CD4-positive, CD25-positive, alpha-beta regulatory T cell (primary cell): ENCODE measurements around the gene C1orf210. TPM values are rescaled to one million over a fixed set of nuclear protein-coding genes. Genes with fewer than 3 reads are reported as not detected.
A peak's percentile ranks its signal among the peaks of the same experiment; 100 is the strongest.

Source experiments
- ATAC-seq, 2 donors: fragments of 150-1000 bp; cut with Tn5 transposase; one replicate each; pipeline ENCODE4 v1.10.0; 2021; ENCODE audit warnings: low read depth in 2 of 2, moderate number of reproducible peaks in 2 of 2, moderate library complexity in 1 of 2
- DNase-seq, 3 donors: peaks; one replicate each; pipeline versions ENCODE4 v3.0.0 to v3.0.0-alpha.2; 2012 to 2022; ENCODE audit warnings: mixed read lengths in 1 of 3
- H3K27ac ChIP-seq: one replicate; pipeline ENCODE4 v1.7.0; 2013; ENCODE audit warnings: mild to moderate bottlenecking, low read length; ENCODE audit not compliant: insufficient read depth, poor library complexity, severe bottlenecking
- H3K27me3 ChIP-seq: one replicate; pipeline ENCODE4 v1.7.0; 2013; ENCODE audit warnings: low read length; ENCODE audit not compliant: control insufficient read depth, insufficient read depth
- H3K36me3 ChIP-seq: one replicate; pipeline ENCODE4 v1.7.0; 2013; ENCODE audit warnings: mild to moderate bottlenecking, low read length, moderate library complexity; ENCODE audit not compliant: control insufficient read depth, insufficient read depth
- H3K4me1 ChIP-seq: 2 replicates; pipeline ENCODE4 v1.7.0; 2013; ENCODE audit warnings: mild to moderate bottlenecking, low read length; ENCODE audit not compliant: insufficient read depth, control insufficient read depth, poor library complexity, severe bottlenecking
- H3K4me3 ChIP-seq: one replicate; pipeline ENCODE4 v1.7.0; 2013; ENCODE audit warnings: low read depth, mild to moderate bottlenecking, low read length, moderate library complexity
- H3K9me3 ChIP-seq, 2 experiments: 1 replicate in 1 of 2; 2 replicates in 1 of 2; pipeline ENCODE4 v1.7.0; 2013; ENCODE audit warnings: low read length in 2 of 2, mild to moderate bottlenecking in 1 of 2, moderate library complexity in 1 of 2; ENCODE audit not compliant: control insufficient read depth in 2 of 2
- H3K27ac Mint-ChIP-seq, 3 donors: one replicate each; pipeline ENCODE4 v1.8.0; 2020 to 2022; ENCODE audit warnings: mild to moderate bottlenecking in 3 of 3, mixed read lengths in 3 of 3, moderate library complexity in 2 of 3
- H3K27me3 Mint-ChIP-seq: one replicate; pipeline ENCODE4 v1.8.0; 2022; ENCODE audit warnings: mild to moderate bottlenecking, mixed read lengths
- H3K36me3 Mint-ChIP-seq: one replicate; pipeline ENCODE4 v1.8.0; 2020; ENCODE audit warnings: mixed read lengths
- H3K4me1 Mint-ChIP-seq, 4 donors: one replicate each; pipeline ENCODE4 v1.8.0; 2020 to 2022; ENCODE audit warnings: mixed read lengths in 4 of 4, mild to moderate bottlenecking in 1 of 4
- H3K4me3 Mint-ChIP-seq, 4 donors: one replicate each; pipeline ENCODE4 v1.8.0; 2020 to 2022; ENCODE audit warnings: mild to moderate bottlenecking in 4 of 4, mixed read lengths in 4 of 4, moderate library complexity in 3 of 4
- H3K9me3 Mint-ChIP-seq, 7 donors: one replicate each; pipeline ENCODE4 v1.8.0; 2020 to 2022; ENCODE audit warnings: mixed read lengths in 7 of 7, mild to moderate bottlenecking in 3 of 7, moderate library complexity in 2 of 7
- polyA plus RNA-seq, 4 donors: library from polyadenylated mRNA; unstranded; fragments of 300-500 nt; fragmentation: Illumina TruSeq; gene quantifications; one replicate each; pipeline ENCODE4 v1.2.3, GENCODE V29; 2021
- total RNA-seq: library from RNA; stranded (reverse); gene quantifications from one replicate; pipeline ENCODE4 v1.2.3, GENCODE V29; 2022

Gene C1orf210
- total and polyA plus RNA-seq, 5 donors from 2014 or later: not detected

DNA sequence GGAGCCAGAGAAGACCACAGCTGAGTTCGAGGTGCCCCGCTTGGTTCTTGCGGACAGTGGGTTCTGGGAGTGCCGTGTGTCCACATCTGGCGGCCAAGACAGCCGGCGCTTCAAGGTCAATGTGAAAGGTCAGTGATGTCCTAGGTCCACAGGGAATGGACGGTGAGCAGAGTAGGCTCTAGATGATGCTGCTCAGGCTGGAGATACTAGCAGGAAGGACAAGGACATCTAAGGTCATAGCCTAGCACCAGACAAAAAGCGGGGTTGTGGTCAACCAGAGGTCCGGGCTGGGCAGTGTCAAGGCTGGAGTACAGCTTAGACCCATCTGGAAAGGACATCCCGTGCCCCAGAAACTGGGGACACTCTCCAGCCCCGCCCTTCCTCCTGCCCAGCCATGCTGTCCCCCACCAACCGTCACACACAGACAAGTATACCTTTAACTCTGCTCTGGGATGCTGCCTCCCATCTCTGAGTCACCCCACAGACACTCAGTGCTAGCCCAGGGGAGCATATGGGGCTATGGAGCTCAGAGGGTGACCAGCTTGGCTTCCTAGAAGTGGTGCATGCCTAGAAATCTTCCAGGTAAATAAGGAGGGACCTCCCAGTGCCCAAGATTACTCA, 24.1 kb upstream of the C1orf210 start:
- Mint-ChIP-seq H3K27ac (peak overlapping the region in 1 of 3 donors; percentile 39), H3K27me3 (peaks cover 4% of the 10 kb centered on the region), H3K36me3 (no peaks in the 10 kb centered on the region), H3K9me3 (peaks cover 0 to 2% (median 0%) of the 10 kb centered on the region in 7 donors), H3K4me1 (no peaks in the 10 kb centered on the region), H3K4me3 (no peak overlapping the region)
- no peaks in the 10 kb centered on the region for H3K9me3 ChIP-seq
- DNase-seq (no peak), ATAC-seq (no peak)
- no peak overlapping the region for H3K27ac ChIP-seq
- no peaks in the 10 kb centered on the region for H3K27me3 ChIP-seq
- no peak overlapping the region for H3K4me3 ChIP-seq
- H3K36me3 ChIP-seq: no peaks in the 10 kb centered on the region
- H3K4me1 ChIP-seq: no peaks in the 10 kb centered on the region

DNA sequence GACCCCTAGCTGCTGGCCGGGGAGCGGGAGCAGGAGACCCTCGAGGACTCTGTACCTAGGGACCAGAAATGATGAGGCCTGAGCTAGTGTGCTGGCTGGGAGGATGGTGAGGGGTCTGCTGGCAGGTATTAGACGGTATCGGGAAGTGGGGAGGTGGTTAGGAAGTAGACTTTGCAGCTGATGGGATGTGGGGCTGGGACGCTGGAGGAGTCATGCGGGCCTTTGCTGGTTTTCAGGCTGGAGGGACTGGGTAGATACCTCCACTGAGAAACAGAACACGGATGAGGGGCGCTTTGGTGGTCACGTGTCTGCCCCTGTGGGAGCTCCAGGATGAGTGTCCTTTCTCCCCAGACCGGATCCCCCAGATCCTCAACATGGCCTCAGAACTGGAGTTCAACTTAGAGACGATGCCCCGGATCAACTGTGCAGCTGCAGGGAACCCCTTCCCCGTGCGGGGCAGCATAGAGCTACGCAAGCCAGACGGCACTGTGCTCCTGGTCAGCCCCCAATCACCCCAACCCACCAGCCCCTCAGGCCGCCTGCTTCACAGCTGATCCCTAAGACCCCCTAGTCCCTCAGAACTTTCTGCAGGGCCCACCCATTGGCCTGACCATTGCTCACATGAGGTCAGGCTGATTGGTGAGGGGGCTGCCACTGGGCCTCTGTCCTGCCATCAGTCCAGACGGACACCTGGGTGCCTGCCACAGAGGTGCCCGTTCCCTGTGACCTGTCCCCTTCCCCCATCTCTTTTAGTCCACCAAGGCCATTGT, 23.4 kb upstream of the C1orf210 start:
- Histone ChIP-seq H3K27me3 (no peaks in the 10 kb centered on the region), H3K4me1 (no peaks in the 10 kb centered on the region), H3K9me3 (no peaks in the 10 kb centered on the region), H3K36me3 (no peaks in the 10 kb centered on the region), H3K4me3 (no peak overlapping the region), H3K27ac (no peak overlapping the region)
- Mint-ChIP-seq H3K27ac (no peak overlapping the region), H3K4me3 (peak overlapping the region in 1 of 4 donors; percentile 31), H3K36me3 (no peaks in the 10 kb centered on the region), H3K9me3 (peaks cover 0 to 2% (median 0%) of the 10 kb centered on the region in 7 donors), H3K4me1 (peaks cover 0 to 4% (median 0%) of the 10 kb centered on the region in 4 donors), H3K27me3 (peaks cover 8% of the 10 kb centered on the region)
- no peak for DNase-seq
- ATAC-seq: no peak

DNA sequence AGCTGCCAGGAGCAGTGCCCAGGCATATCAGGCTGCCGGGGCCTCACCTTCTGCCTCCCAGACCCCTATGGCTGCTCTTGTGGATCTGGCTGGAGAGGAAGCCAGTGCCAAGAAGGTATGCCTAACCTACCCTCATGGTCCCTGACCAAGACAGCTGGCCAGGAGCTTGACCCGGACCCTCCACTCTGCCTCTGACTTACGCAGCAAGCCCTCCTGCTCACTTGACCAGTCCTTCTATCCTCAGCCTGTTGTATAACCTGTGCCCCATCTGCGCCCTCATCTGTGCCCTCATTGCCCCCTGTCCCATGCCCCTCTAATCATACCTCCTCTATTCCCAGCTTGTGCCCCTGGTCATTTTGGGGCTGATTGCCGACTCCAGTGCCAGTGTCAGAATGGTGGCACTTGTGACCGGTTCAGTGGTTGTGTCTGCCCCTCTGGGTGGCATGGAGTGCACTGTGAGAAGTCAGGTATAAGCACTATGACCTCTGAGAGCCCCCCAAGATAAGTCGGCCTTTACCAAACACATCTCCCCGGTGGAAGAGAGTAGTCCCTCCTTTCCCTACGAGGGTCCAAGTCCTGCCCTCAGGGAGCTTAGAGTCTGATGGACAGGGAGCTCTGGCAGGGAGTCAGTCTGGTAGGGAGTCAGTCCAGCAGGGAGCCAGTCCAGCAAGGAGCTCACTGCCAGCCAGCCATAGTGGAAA, 22.2 kb upstream of the C1orf210 start:
- Mint-ChIP-seq H3K27ac (no peak overlapping the region), H3K36me3 (no peaks in the 10 kb centered on the region), H3K4me3 (peak overlapping the region in 1 of 4 donors; percentile 16), H3K4me1 (peaks cover 0 to 4% (median 0%) of the 10 kb centered on the region in 4 donors), H3K27me3 (peaks cover 8% of the 10 kb centered on the region), H3K9me3 (peaks cover 0 to 2% (median 0%) of the 10 kb centered on the region in 7 donors)
- H3K4me1 ChIP-seq: no peaks in the 10 kb centered on the region
- no peaks in the 10 kb centered on the region for H3K27me3 ChIP-seq
- H3K4me3 ChIP-seq: no peak overlapping the region
- ATAC-seq (no peak), DNase-seq (no peak)
- H3K9me3 ChIP-seq: no peaks in the 10 kb centered on the region
- H3K27ac ChIP-seq: no peak overlapping the region
- H3K36me3 ChIP-seq: no peaks in the 10 kb centered on the region

DNA sequence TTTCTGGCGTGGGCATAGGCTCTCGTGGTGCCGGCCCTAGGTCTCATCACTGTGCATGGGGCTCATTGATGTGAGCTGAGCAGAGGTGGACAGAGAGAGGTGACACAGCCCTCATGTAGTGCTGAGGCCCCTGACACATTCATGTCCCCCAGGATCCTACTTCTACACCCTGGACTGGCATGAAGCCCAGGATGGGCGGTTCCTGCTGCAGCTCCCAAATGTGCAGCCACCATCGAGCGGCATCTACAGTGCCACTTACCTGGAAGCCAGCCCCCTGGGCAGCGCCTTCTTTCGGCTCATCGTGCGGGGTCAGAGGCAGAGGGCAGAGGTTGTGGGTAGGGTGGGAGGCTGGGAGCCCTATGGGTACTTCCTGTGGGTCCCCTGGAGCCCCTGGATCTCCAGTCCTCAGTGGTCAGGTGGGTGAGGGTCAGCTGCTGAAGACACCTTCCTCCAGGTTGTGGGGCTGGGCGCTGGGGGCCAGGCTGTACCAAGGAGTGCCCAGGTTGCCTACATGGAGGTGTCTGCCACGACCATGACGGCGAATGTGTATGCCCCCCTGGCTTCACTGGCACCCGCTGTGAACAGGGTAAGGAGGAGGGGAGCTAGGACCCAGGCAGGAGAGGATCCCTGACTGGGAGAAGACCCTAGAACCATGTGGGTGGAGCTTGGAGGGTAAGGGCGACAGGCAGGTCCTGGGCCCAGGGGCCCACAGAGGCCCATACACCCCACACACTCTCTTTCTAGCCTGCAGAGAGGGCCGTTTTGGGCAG, 21.5 kb upstream of the C1orf210 start:
- no peak for DNase-seq
- no peak overlapping the region for H3K4me3 ChIP-seq
- no peaks in the 10 kb centered on the region for H3K36me3 Mint-ChIP-seq
- no peak for ATAC-seq
- no peaks in the 10 kb centered on the region for H3K4me1 ChIP-seq
- H3K27me3 Mint-ChIP-seq: peaks cover 8% of the 10 kb centered on the region
- no peaks in the 10 kb centered on the region for H3K36me3 ChIP-seq
- H3K27ac ChIP-seq: no peak overlapping the region
- H3K27ac Mint-ChIP-seq: no peak overlapping the region
- H3K4me1 Mint-ChIP-seq: peaks cover 0 to 4% (median 0%) of the 10 kb centered on the region in 4 donors
- H3K9me3 ChIP-seq: no peaks in the 10 kb centered on the region
- no peak overlapping the region for H3K4me3 Mint-ChIP-seq
- H3K27me3 ChIP-seq: no peaks in the 10 kb centered on the region
- H3K9me3 Mint-ChIP-seq: peaks cover 0 to 2% (median 0%) of the 10 kb centered on the region in 7 donors

DNA sequence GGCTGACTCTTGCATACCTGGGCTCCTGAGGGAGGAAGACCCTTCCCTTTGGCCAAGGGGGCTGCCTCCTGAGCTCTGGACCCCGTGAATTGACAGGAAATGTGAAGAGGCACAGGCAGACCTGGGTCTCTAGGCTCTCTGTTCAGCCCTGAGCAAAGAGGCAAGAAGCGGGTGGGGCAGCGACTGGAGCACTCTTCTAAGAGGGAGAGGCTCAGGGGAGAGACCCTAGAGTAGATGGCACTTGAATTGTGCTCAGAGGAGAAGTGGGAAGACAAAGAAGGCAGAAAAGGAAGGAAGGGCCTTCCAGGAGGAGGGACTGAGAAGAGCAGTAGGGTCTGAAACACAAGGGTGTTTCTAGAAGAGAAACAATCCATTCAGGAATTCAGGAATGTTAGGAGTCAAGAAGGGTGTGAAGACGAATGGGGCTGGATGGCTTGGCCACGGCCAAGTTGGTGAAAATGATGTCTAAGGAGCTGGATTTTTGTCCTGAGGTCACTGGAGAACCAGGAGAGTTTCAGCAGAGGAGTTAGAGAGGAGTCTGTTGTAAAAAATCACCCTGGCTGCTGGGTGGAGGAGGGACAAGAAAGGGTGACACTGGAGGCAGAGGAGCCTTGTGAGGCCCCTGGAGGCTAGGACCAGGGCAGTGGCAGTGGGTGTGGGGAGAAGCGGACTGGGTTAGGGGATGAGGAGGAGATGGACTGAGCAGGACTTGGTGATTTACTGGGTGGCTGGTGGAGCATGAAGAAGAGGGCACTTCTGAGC, 20.7 kb upstream of the C1orf210 start:
- Histone ChIP-seq H3K4me3 (no peak overlapping the region), H3K4me1 (no peaks in the 10 kb centered on the region), H3K27me3 (no peaks in the 10 kb centered on the region), H3K9me3 (no peaks in the 10 kb centered on the region), H3K27ac (no peak overlapping the region), H3K36me3 (no peaks in the 10 kb centered on the region)
- H3K4me1 Mint-ChIP-seq: peaks cover 0 to 4% (median 0%) of the 10 kb centered on the region in 4 donors
- no peaks in the 10 kb centered on the region for H3K36me3 Mint-ChIP-seq
- H3K27me3 Mint-ChIP-seq: peaks cover 8% of the 10 kb centered on the region
- H3K4me3 Mint-ChIP-seq: peak overlapping the region in 1 of 4 donors; percentile 40
- DNase-seq (no peak), ATAC-seq (no peak)
- no peak overlapping the region for H3K27ac Mint-ChIP-seq
- peaks cover 0 to 2% (median 0%) of the 10 kb centered on the region in 7 donors for H3K9me3 Mint-ChIP-seq

DNA sequence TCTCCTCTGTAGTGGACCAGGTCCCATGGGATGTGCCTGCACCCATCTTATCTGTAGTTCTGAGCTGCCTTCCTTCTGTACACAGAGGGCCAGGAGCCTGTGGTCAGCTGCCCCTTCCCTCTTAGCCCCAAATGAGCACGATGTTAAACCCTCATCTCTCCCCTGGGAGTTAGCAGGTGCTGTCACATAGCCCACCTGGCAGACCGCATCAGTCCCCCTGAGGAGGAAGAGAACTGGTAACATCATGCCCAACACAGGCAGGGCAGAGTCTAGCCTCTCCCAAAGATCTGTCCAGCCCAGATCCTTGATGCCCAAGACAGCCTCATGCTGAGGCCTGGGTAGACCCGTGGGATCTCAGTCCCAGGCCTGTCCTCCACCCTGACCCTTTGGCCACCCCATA, 20.1 kb upstream of the C1orf210 start:
- Mint-ChIP-seq H3K27me3 (peaks cover 8% of the 10 kb centered on the region), H3K36me3 (no peaks in the 10 kb centered on the region), H3K9me3 (peaks cover 0 to 2% (median 0%) of the 10 kb centered on the region in 7 donors), H3K4me3 (no peak overlapping the region), H3K27ac (no peak overlapping the region), H3K4me1 (peaks cover 0 to 4% (median 0%) of the 10 kb centered on the region in 4 donors)
- Histone ChIP-seq H3K9me3 (no peaks in the 10 kb centered on the region), H3K4me1 (no peaks in the 10 kb centered on the region), H3K36me3 (no peaks in the 10 kb centered on the region), H3K27me3 (no peaks in the 10 kb centered on the region), H3K4me3 (no peak overlapping the region), H3K27ac (no peak overlapping the region)
- ATAC-seq (no peak), DNase-seq (no peak)
